Loucy (cell line): ENCODE results near the gene TRABD2B.

ENCODE experiments used
- H2AFZ ChIP-seq: fragments of 200-600 bp; sonication (generic); 2 replicates; pipeline ENCODE4 v1.6.0; 2016; ENCODE audit warnings: antibody characterized with exemption, mild to moderate bottlenecking, low read length, moderate library complexity
- H3F3A ChIP-seq: fragments of 200-600 bp; 2 replicates; pipeline ENCODE4 v1.6.0; 2016; ENCODE audit warnings: antibody characterized with exemption, low read depth, mild to moderate bottlenecking
- H3K27me3 ChIP-seq: fragments of 200-600 bp; sonication (generic); 2 replicates; pipeline ENCODE4 v1.6.1; 2014; ENCODE audit warnings: low read length, mild to moderate bottlenecking; ENCODE audit not compliant: insufficient read depth, poor library complexity, severe bottlenecking
- H3K36me3 ChIP-seq: fragments of 200-600 bp; sonication (generic); 2 replicates; pipeline ENCODE4 v1.6.1; 2016; ENCODE audit warnings: low read length; ENCODE audit not compliant: insufficient read depth
- H3K4me1 ChIP-seq: fragments of 200-600 bp; sonication (generic); 2 replicates; pipeline ENCODE4 v1.5.1; 2014; ENCODE audit warnings: low read length, mild to moderate bottlenecking; ENCODE audit not compliant: insufficient read depth, poor library complexity, severe bottlenecking
- H3K4me2 ChIP-seq: fragments of 200-600 bp; sonication (generic); 2 replicates; pipeline ENCODE4 v1.6.0; 2014; ENCODE audit warnings: antibody characterized with exemption, low read length, low read depth, mild to moderate bottlenecking; ENCODE audit not compliant: poor library complexity, severe bottlenecking
- H3K4me3 ChIP-seq: fragments of 200-600 bp; sonication (generic); 2 replicates; pipeline ENCODE4 v1.5.1; 2014; ENCODE audit warnings: low read length, mild to moderate bottlenecking, mixed read lengths; ENCODE audit not compliant: poor library complexity, severe bottlenecking
- H3K79me2 ChIP-seq: fragments of 200-600 bp; sonication (generic); 2 replicates; pipeline ENCODE4 v1.6.1; 2014; ENCODE audit warnings: low read length; ENCODE audit not compliant: insufficient read depth
- H3K9ac ChIP-seq: fragments of 200-600 bp; sonication (generic); 2 replicates; pipeline ENCODE4 v1.6.0; 2014; ENCODE audit warnings: mild to moderate bottlenecking, low read depth, low read length, moderate library complexity; ENCODE audit not compliant: poor library complexity, severe bottlenecking
- H3K9me2 ChIP-seq: fragments of 200-600 bp; sonication (generic); replicated peaks from 2 replicates; pipeline ENCODE4 v1.6.1; 2016; ENCODE audit warnings: low read depth, low read length, mixed read lengths
- H3K9me3 ChIP-seq: fragments of 200-600 bp; sonication (generic); 2 replicates; pipeline ENCODE4 v1.6.1; 2014; ENCODE audit warnings: mild to moderate bottlenecking, antibody characterized with exemption, low read length, low read depth; ENCODE audit not compliant: insufficient read depth
- H4K20me1 ChIP-seq: fragments of 200-600 bp; sonication (generic); 2 replicates; pipeline ENCODE4 v1.6.0; 2014; ENCODE audit warnings: antibody characterized with exemption, low read length, mild to moderate bottlenecking; ENCODE audit not compliant: insufficient read depth, poor library complexity, severe bottlenecking
- CTCF ChIP-seq: fragments of 200-600 bp; sonication (generic); conservative IDR thresholded peaks from 2 replicates; pipeline ENCODE4 v1.5.1; 2014; ENCODE audit warnings: mild to moderate bottlenecking, antibody characterized with exemption, low read length
- EZH2phosphoT487 ChIP-seq: fragments of 200-600 bp; IDR thresholded peaks from 2 replicates; pipeline ENCODE4 v1.6.1; 2018; ENCODE audit warnings: antibody characterized with exemption, mild to moderate bottlenecking, moderate library complexity, borderline replicate concordance

Gene TRABD2B

GRCh38 chr1:47764461-47765046, 232.6 kb downstream of the TRABD2B start:
- TF ChIP-seq CTCF: no peak
- TF ChIP-seq EZH2phosphoT487: no peak
- no peaks in the 10 kb centered on the region for H3K4me1 ChIP-seq
- no peaks in the 10 kb centered on the region for H3K9me3 ChIP-seq
- H3K36me3 ChIP-seq: no peaks in the 10 kb centered on the region
- no peak overlapping the region for H3K4me3 ChIP-seq
- no peak overlapping the region for H3K9ac ChIP-seq
- no peaks in the 10 kb centered on the region for H3K9me2 ChIP-seq
- H3K27me3 ChIP-seq: no peaks in the 10 kb centered on the region
- H3K79me2 ChIP-seq: no peaks in the 10 kb centered on the region
- H3K4me2 ChIP-seq: no peak overlapping the region
- no peak overlapping the region for H2AFZ ChIP-seq
- no peaks in the 10 kb centered on the region for H3F3A ChIP-seq
- no peaks in the 10 kb centered on the region for H4K20me1 ChIP-seq

DNA sequence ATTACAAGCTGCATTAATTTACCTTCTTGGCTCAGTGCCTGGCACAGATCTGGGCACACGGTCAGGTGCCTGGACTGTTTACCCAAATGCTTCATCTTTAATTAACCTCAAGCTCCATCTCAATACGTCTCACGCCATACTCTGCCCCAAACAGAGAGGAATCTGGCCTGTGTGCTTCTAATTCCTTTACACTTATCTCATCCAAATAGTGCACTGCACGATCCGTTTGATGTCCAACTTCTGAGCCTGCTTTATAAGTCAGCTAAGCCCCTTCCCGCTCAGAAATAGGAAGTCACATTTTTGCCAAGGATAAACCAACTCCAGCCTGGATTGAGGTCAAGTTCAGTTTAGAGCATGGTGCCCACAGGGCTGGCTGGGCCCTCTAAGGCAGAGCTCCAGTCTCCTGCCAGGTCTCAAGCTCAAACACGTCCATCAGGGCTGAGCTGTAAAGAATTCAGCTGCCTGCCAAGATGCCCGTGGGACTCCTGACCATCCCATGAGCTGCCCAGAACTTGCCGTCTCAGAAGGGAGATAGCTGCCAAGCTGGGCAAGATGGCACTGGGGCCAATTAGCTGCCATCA, 233.5 kb downstream of the TRABD2B start:
- no peaks in the 10 kb centered on the region for H3F3A ChIP-seq
- no peaks in the 10 kb centered on the region for H3K36me3 ChIP-seq
- no peak overlapping the region for H3K4me3 ChIP-seq
- no peak overlapping the region for H2AFZ ChIP-seq
- H3K79me2 ChIP-seq: no peaks in the 10 kb centered on the region
- TF ChIP-seq CTCF (no peak), EZH2phosphoT487 (no peak)
- no peak overlapping the region for H3K4me2 ChIP-seq
- H3K27me3 ChIP-seq: no peaks in the 10 kb centered on the region
- H3K9me2 ChIP-seq: no peaks in the 10 kb centered on the region
- no peaks in the 10 kb centered on the region for H3K4me1 ChIP-seq
- H3K9me3 ChIP-seq: no peaks in the 10 kb centered on the region
- H3K9ac ChIP-seq: no peak overlapping the region
- H4K20me1 ChIP-seq: no peaks in the 10 kb centered on the region

DNA sequence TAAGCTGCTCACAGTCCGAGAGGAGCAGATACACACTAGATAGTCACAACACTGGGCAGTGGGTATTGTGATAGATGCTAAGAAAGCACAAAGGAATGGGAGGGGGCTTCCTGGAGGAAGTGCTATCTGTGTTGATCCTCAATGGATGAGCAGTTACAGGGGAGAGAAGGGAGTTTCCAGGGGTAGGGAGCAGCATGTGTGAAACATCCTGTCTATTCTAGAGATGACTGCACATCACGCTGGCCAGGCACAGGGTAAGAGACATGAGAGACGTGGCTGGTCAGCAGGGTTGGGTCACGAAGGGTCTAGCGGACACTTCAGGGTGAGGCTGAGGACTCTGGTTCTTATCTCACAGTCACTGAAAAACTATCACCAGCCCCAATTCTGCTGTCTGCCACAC, 235.2 kb downstream of the TRABD2B start:
- Histone ChIP-seq H3K27me3 (no peaks in the 10 kb centered on the region), H3K9me3 (no peaks in the 10 kb centered on the region)

More for the DNA sequence above, 235.2 kb downstream of the TRABD2B start:
- no peak overlapping the region for H3K4me3 ChIP-seq
- no peak for TF ChIP-seq CTCF
- TF ChIP-seq EZH2phosphoT487: no peak
- H3K4me1 ChIP-seq: no peaks in the 10 kb centered on the region
- no peaks in the 10 kb centered on the region for H4K20me1 ChIP-seq
- H3K4me2 ChIP-seq: no peak overlapping the region
- H3K79me2 ChIP-seq: no peaks in the 10 kb centered on the region
- H3K9ac ChIP-seq: no peak overlapping the region
- no peaks in the 10 kb centered on the region for H3K36me3 ChIP-seq
- H3K9me2 ChIP-seq: no peaks in the 10 kb centered on the region
- H2AFZ ChIP-seq: no peak overlapping the region
- H3F3A ChIP-seq: no peaks in the 10 kb centered on the region
